ENCODE measurements around the gene IL3. TPM values are rescaled to one million over a fixed set of nuclear protein-coding genes. Genes with fewer than 3 reads are reported as not detected.

The IL3 gene
- total RNA-seq, 1 experiment from 2014 or later, result not detected

DNA sequence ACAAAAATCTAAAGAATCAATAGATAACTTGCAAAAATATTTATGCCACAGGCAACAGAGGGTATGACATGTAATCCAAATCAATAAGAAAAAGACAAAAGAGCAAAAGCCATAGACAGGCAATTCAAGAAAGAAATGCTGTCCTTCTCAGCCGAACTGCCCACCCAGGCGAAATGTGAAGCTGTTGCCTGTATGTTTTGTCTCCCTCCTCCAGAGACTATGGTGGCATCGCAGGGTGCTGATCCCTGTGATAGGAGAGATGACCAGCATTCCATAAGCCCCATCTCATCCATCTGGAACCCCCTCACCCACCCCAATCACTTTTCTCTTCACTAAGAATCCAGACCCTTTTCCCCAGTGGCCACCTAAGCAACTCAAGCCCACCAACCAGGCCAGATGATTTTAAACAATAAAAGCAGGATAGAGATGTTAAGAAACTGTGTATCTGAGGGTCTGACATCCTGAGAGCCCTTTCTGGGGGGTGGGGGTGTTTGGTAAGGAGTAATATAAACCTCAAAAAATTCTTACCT is 43.7 kb upstream of the IL3 start:
- no peak for TF ChIP-seq EZH2 (IDR thresholded peaks at IDR 0.05; ENCODE audit: borderline replicate concordance, low read depth, low read length, poor library complexity, severe bottlenecking)
- TF ChIP-seq, protein P1, sequence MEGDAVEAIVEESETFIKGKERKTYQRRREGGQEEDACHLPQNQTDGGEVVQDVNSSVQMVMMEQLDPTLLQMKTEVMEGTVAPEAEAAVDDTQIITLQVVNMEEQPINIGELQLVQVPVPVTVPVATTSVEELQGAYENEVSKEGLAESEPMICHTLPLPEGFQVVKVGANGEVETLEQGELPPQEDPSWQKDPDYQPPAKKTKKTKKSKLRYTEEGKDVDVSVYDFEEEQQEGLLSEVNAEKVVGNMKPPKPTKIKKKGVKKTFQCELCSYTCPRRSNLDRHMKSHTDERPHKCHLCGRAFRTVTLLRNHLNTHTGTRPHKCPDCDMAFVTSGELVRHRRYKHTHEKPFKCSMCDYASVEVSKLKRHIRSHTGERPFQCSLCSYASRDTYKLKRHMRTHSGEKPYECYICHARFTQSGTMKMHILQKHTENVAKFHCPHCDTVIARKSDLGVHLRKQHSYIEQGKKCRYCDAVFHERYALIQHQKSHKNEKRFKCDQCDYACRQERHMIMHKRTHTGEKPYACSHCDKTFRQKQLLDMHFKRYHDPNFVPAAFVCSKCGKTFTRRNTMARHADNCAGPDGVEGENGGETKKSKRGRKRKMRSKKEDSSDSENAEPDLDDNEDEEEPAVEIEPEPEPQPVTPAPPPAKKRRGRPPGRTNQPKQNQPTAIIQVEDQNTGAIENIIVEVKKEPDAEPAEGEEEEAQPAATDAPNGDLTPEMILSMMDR (conservative IDR thresholded peaks at IDR 0.05; ENCODE audit: low read depth, low read length), result no peak
- H3K27me3 ChIP-seq (replicated peaks; ENCODE audit: insufficient read depth, low read depth, low read length, poor library complexity), result peaks cover 54% of the 10 kb centered on the region
- ChIA-PET POLR2A (ENCODE audit: low non-redundant PET) (no interaction called here), CTCF (no interaction called here)
- no TSS peak for BruUV-seq (replicated peaks)
- peaks cover 4% of the 10 kb centered on the region for H3K4me1 ChIP-seq (ENCODE audit: insufficient read depth, low read length, poor library complexity, severe bottlenecking)
- intact Hi-C loops (cut with micrococcal nuclease; ENCODE audit: unreplicated experiment), result no loop called here
- H3K27ac ChIP-seq (ENCODE audit: low read depth, low read length, poor library complexity, severe bottlenecking), result no peak overlapping the region
- no peak for DNase-seq (ENCODE audit: low spot score)
- H3K9me3 ChIP-seq (ENCODE audit: low read depth, low read length, poor library complexity, severe bottlenecking), result no peaks in the 10 kb centered on the region
- H3K36me3 ChIP-seq (ENCODE audit: insufficient read depth, low read length, poor library complexity, severe bottlenecking), result no peaks in the 10 kb centered on the region
- no peak overlapping the region for H3K4me3 ChIP-seq (ENCODE audit: low read depth, low read length, poor library complexity, severe bottlenecking)

- H3K4me3 ChIP-seq (ENCODE audit: low read depth, low read length, poor library complexity, severe bottlenecking), result no peak overlapping the region
- peaks cover 49% of the 10 kb centered on the region for H3K27me3 ChIP-seq (replicated peaks; ENCODE audit: insufficient read depth, low read depth, low read length, poor library complexity)
- no peaks in the 10 kb centered on the region for H3K9me3 ChIP-seq (ENCODE audit: low read depth, low read length, poor library complexity, severe bottlenecking)
- no peak overlapping the region for H3K27ac ChIP-seq (ENCODE audit: low read depth, low read length, poor library complexity, severe bottlenecking)
- CTCF ChIA-PET, result no interaction called here
- intact Hi-C loops (cut with micrococcal nuclease; ENCODE audit: unreplicated experiment), result no loop called here
- no peak for TF ChIP-seq EZH2 (IDR thresholded peaks at IDR 0.05; ENCODE audit: borderline replicate concordance, low read depth, low read length, poor library complexity, severe bottlenecking)
- TF ChIP-seq, protein P1 (conservative IDR thresholded peaks at IDR 0.05; ENCODE audit: low read depth, low read length), result no peak
- peak; percentile 33 for DNase-seq (ENCODE audit: low spot score)
- peaks cover 4% of the 10 kb centered on the region for H3K4me1 ChIP-seq (ENCODE audit: insufficient read depth, low read length, poor library complexity, severe bottlenecking)
- no peaks in the 10 kb centered on the region for H3K36me3 ChIP-seq (ENCODE audit: insufficient read depth, low read length, poor library complexity, severe bottlenecking)
- no TSS peak for BruUV-seq (replicated peaks)
- POLR2A ChIA-PET (ENCODE audit: low non-redundant PET), result no interaction called here
Measured at GRCh38 chr5:132017316-132017715, 43.1 kb upstream of the IL3 start.

DNA sequence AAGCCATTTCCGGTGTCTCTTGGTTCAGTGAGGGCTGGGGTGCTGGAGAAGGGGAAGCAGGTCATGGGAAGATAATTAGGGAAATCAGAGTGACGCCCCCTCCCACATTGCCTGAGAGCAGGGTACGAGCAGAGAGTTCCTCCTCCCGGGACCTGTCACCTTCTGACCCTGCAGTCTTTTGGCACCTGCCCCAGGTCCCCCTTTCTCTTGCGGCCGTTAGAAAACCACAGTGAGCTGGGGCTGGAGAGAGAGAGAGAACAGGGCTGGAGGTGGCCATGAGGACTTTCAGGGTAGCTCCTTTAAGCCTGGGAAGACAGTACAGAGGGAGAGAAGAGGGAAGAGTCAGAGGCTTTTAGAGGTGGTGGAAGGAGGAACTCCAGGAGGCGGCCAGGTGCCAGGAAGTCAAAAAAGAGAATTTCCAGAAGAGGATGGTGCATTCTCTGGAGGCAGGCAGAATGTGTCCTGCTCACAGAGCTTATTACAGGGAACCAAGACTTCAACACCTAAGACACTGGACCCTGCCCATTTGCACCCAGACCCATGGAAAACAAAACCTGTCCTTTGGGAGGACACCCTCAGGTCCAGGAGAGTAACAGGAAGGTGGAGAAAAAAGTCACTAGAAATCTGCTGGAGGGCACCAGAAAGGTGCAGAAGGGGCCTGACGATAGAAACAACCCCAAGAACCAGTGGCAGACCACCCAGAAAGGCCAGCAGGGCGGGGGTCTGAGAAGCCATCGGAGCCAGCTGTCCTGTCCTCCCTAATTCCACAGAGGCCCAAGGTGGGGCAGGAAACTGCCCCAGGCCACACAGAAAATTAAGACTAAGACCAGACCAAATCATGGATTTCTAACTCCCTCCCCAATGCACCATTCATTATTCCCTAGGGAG is 42.5 kb upstream of the IL3 start:
- no peak for DNase-seq (ENCODE audit: low spot score)
- TF ChIP-seq EZH2 (IDR thresholded peaks at IDR 0.05; ENCODE audit: borderline replicate concordance, low read depth, low read length, poor library complexity, severe bottlenecking), result no peak
- TF ChIP-seq, protein P1 (conservative IDR thresholded peaks at IDR 0.05; ENCODE audit: low read depth, low read length), result no peak
- Histone ChIP-seq H3K27ac (ENCODE audit: low read depth, low read length, poor library complexity, severe bottlenecking) (no peak overlapping the region), H3K9me3 (ENCODE audit: low read depth, low read length, poor library complexity, severe bottlenecking) (no peaks in the 10 kb centered on the region), H3K4me3 (ENCODE audit: low read depth, low read length, poor library complexity, severe bottlenecking) (no peak overlapping the region), H3K4me1 (ENCODE audit: insufficient read depth, low read length, poor library complexity, severe bottlenecking) (peaks cover 4% of the 10 kb centered on the region), H3K36me3 (ENCODE audit: insufficient read depth, low read length, poor library complexity, severe bottlenecking) (no peaks in the 10 kb centered on the region), H3K27me3 (replicated peaks; ENCODE audit: insufficient read depth, low read depth, low read length, poor library complexity) (peaks cover 48% of the 10 kb centered on the region)
- intact Hi-C loops (cut with micrococcal nuclease; ENCODE audit: unreplicated experiment), result no loop called here
- no TSS peak for BruUV-seq (replicated peaks)
- POLR2A ChIA-PET (ENCODE audit: low non-redundant PET), result no interaction called here
- CTCF ChIA-PET, result no interaction called here

Data from A673 (cell line).